ENCODE results near the gene EML3.
"Not testable (repeated sequence)": the region's sequence is repeated elsewhere in the genome, so short reads cannot be mapped to it uniquely, and the experiment has no call there.

Gene EML3

DNA sequence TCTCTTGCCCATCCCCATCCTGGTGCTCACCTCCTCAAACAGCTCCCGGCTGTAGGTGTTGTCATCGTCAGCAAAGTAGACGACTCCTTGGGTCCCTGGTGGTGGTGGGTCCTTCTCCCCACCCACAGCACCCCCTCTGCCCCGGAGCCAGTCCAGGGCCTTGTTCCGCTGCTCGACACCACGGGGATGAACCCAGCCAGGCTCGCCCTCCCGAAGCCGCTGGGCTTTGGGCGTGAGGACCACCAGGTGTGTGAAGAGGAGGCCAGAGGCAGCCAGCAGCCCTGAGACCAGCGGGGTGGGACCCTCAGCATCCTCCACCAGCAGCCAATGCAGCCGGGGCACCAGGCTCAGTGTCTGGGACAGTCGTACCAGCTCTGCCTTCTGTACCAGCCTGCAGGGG lies 4.4 kb upstream of the EML3 start:
- not testable (repeated sequence) for DNase-seq (ENCODE audit: low read depth in 3 of 3)

DNA sequence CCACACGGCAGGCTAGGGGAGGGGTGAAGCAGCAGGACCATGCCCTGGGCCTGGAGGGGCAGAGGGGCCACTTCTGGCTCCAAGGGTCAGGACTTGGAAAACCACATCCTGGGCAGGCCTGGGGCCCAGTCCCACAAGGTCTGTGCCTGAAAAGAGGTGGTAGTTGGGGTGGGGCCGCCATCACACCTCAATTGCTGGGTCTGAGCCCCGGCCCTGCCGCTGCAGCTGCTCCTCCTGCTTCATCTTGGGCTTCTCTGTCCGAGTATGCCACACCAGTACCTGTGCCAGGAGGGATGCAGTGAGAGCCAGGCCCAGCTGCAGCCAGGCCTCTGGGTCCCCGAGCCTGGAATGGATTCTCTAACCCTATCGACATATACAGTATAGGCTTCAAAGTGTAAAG lies 2.9 kb upstream of the EML3 start:
- no peak for DNase-seq (ENCODE audit: low read depth in 3 of 3)

DNA sequence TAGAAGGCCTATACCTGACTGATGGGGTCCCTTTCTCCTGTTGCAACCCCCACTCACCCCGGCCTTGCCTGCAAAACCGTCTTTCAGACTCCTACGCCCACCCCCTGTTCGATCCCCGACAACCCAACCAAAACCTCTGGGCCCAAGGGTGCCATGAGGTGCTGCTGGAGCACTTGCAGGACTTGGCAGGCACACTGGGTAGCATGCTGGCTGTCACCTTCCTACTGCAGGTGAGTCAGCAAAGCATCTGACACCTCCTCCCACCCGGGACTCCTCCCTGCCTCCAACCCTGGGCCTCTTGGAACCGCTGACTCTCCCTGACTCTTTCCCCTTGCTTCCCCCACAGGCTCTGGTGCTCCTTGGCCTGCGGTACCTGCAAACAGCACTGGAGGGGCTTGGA lies 1.7 kb upstream of the EML3 start:
- DNase-seq (ENCODE audit: low read depth in 3 of 3), result peak; percentile 39 to 46 (median 44)

DNA sequence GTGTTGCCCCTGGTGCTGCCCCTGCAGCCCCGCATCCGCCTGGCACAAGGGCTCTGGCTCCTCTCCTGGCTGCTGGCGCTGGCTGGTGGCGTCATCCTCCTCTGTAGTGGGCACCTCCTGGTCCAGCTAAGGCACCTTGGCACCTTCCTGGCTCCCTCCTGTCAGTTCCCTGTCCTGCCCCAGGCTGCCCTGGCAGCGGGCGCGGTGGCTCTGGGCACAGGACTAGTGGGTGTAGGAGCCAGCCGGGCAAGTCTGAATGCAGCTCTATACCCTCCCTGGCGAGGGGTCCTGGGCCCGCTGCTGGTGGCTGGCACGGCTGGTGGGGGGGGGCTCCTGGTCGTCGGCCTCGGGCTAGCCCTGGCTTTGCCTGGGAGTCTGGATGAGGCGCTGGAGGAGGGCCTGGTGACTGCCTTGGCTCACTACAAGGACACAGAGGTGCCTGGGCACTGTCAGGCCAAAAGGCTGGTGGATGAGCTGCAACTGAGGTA lies 760 bp upstream of the EML3 start:
- no peak for DNase-seq (ENCODE audit: low read depth in 3 of 3)

DNA sequence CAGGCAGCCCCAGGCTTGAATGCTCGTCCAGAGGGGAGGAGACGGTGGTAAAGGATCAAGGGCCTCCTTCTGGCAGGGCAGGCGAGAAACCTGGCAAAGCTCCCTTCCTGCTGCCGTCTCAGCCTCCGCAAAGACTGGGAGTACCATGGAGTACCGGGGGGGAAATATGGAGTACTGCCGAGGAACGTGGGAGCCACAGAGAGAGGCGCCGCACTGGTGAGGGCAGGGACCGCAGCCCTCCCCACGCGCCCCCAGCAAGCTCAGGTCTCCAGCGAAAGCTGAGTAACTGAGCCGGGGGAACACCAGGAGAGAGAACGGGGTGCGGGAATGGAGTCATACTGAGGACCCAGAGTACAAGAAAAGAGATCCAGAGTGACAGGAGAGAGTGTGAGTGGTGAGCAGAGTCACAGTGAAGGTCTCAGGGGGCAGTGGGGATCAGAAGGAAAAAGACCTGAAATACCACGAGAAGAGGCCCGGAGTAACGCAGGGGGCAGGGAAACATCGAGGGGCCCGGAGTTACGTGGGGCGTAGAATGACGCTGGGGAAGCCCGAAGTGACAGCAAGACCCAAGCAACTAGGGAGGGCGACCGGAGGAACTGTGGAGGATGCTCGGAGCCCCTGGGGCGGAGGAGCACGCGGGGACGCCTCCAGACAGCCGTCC lies 740 bp downstream of the EML3 start:
- peak in 2 of 3 donors; percentile 31 to 53 for DNase-seq (ENCODE audit: low read depth in 3 of 3)

DNA sequence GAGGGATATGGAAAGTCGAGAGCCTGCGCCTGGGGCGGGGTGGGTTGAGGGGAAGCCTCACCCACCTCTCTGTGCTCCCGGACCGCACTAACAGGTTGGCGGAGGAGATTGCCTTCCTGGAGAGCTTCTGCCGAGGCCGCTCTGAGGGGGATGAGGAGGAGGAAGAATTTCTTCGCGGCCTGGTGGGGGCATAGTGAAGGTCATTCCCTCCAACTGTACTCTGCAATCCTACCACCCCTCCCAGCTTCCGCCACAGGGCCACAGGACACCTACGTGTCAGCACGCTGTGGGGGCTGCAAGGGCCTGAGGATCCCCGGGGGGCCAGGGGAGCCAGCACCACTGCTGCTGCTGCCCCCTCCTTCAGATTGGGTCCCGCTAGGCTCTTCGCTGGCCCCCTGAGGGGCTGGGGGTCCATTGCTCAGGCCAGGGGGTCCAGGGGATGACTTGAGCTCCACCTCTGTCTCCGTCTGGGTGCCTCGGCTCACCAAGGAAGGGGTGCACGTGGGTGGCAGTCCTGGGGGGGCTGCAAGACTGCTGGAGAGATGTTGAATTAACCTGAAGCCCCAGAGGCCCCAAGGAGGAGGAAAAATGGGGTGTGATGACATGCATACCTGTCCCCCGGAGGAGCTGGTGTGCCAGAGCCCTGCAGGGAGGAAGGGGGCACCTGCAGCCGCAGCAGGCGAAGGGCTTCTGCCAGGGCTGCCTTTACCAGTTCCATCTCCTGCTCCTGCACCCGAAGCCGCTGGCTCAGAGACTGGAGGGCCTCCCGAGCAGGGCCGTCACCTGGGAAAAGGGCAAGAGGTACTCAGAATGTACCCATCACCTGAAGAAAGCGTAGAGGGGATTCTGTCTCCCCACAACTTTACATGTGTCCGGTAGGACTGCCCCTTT lies 1.5 kb downstream of the EML3 start:
- no peak for DNase-seq (ENCODE audit: low read depth in 3 of 3)

DNA sequence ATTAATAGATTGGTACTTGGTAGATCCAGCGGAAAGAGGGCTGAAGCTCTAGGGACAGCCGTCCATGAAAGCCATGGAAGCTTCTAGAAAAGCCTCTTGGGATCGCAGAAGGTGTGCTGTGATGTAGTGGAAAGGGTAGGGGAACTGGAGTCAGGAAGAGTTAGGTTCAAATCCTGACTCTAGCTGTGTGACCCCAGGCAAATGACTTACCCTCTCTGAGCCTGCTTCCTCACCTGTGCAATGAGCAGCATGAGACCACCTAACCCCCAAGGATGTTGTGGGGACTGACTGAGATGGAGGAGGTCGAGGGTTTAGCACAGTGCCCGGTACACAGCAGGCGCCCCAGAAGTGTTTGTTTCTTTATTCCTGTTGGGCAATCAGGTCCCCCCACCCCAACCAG lies 2.2 kb downstream of the EML3 start:
- DNase-seq (ENCODE audit: low read depth in 3 of 3), result no peak

DNA sequence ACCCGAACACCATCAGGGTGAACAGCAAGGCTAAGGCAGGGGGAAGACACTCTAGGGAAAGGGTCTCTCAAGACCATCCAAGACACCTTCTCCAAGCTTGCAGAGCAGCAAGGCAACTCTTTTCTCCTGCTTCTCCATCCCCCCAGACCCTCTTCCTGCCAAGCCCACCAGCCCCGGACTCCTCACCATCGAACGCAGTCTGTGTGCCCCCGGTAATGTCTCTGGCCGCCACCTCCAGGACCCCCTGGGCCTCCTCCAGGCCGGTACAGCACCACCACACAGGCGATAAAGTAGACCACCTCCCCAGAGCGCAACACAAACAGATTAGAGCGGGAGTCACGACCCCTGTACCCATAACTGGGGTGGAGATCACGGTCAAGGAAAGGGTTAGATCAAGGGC lies 3.8 kb downstream of the EML3 start:
- no peak for DNase-seq (ENCODE audit: low read depth in 3 of 3)

DNA sequence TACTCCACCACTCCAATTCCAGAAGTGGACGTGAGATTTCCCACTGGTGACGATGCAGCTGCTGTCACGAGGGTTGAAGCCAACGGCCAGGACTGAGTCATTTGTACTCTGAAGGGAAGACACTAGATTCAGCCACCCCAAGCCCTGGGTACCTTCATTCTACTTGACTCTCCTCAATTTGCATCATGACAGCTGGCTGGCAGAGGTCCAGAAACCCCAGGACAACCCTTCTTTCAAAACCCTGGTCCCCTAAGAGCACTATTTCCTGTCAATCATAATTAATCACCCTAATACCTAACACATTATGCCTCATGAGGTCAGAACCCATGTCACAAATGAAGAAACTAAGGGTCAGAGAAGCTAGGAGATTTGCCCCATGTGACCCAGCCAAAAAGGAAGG lies 4.9 kb downstream of the EML3 start:
- DNase-seq (ENCODE audit: low read depth in 3 of 3), result no peak

DNA sequence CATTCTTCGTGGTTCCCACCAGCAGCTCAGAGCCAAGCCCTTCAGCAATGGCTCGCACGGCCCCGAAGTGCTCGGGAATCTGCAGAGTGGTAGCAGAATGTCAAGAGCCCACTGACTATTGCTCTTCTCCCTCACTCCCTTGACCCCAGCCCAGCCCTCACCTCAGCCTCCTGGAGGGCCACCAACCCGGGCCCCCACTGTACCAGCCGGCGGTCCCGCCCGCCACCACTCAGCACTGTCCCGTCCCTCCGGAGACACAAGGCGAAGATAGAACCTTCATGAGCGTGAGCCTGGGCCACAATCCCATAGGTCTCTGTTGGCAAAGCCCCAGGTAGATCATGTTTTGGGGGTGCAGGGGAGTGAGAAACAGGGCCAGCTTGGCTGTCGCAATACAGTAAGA lies 6.7 kb downstream of the EML3 start:
- DNase-seq (ENCODE audit: low read depth in 3 of 3), result no peak

DNA sequence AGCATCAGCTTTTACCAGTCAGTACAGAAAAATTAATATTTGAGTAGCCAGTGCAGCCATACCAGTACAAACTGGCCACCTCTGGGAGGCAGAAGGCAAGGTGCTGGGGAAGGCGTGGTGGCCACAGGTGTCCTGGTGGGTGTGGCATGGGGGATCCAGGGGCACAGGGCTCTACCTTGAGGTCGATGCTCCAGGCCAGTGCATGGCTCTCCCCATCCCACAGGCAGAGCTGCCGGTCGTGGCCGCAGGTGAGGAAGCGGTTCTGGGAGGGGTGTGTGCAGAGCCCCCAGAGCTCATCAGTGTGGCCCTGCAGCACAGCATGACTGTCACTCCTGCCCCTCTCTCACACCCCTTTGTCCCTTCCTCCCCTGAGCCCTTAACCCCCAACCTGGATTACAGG lies 7.1 kb downstream of the EML3 start:
- DNase-seq (ENCODE audit: low read depth in 3 of 3), result no peak

DNA sequence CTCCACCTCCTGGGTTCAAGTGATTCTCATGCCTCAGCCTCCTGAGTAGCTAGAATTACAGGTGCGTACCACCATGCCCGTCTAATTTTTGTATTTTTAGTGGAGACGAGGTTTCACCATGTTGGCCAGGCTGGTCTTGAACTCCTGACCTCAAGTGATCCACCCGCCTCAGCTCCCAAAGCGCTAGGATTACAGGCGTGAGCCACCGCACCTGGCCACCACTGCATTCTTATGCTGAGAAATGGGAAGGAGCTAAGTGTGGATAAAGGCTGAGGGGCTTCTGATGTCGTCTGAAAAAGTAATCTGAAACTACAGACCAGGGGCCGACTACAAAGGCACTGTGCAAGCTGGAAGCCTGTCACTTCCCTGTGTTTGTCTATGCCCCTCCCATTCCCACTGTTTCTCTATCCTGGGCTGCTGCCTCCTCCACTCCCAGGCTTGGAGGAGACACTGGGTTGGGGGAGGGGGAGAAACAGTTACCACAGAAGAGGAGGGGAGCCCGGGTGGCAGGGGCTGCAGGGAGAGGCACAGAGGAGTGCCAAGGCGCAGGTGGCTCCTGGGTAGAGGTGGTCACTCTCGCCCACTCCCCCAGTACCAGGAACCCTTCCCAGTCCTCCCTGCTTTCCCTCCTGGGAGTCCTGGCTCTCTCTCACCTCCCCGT lies 8.0 kb downstream of the EML3 start:
- DNase-seq (ENCODE audit: low read depth in 3 of 3), result no peak

DNA sequence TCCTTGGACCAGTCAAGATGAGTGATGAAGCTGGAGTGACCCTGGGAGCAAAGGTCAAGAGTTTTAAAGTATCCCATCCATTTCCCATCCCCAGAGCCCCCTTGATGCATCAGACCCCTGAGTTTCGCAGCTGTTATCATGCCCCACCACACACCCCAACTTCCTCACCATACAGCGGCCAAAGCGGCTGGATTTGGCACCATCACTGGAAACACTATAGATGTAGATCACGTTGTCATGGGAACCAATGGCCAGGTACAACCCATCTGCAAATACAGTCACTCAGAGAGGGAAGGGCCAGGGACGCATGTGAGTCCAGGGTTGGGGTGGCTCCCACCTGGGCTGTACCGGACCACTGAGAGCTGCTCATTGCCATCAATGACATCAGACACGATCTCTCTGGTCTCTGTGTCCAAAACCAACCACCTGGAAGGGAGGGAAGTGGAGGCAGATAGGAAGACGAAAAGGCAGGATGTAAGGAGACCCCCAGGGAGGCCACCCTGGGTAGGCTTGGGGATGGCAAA lies 8.7 kb downstream of the EML3 start:
- DNase-seq (ENCODE audit: low read depth in 3 of 3), result no peak

DNA sequence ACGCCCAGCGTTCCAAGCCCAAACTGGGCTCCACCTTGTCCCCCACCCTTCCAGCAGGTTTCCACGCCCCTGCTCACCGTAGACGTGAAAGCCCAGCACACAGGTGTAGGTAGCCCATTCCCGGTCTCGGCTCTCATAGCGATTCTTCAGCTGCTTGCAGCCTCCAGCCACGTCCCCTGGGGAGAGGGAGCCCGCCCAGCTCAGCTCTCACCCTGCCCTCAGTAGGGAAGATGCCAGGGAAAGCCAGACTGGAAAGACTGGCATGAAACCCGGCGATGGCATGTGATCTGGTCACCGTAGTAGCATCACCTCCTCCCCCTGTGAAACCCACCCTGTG lies 9.5 kb downstream of the EML3 start:
- DNase-seq (ENCODE audit: low read depth in 3 of 3), result no peak

DNA sequence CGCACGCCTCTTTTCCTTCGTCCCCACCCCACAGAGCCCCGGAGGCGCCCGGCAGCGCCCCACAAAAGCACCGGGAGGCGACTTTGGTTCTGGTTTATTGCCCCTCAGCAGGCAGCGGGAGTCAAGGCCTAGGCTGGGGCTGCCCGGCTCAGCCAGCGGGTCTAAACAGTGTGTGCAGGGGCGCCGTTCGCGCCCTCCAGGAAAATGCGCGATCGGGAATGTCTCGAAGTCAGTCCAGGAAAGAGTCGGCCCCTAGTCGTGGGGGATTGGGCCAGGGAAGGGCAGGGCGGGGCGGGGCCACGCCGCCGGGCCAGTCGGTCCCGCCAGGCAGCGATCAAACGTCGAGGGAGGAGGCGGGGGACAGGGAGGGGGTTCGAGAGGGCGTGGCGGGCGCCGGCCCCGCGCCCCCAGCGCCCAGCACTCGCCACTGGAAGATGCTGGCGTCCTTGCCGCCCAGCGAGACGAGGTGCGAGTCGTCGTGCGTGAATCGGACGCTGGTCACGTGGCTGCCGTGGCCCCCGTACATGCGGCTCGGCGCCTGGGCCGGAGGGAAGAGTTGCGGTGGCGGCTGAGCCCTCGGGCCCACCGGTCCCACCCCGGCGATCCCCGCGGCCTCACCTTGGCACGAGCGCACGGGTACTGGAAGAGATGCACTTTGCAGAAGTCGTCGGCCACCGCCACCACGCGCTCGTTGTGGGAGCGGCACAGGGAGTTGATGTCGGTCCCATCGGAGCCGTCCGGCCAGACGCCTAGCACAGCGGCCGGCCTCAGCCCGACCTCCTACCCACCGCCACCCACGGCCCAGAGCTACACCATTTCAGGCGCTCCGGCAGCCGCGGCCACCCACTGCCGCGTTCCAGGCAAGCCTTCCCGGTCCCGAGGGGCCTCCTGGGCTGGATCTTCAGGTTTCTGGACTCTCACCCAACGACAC lies 10.2 kb downstream of the EML3 start:
- peak in 1 of 3 donors; percentile 14 for DNase-seq (ENCODE audit: low read depth in 3 of 3)

DNA sequence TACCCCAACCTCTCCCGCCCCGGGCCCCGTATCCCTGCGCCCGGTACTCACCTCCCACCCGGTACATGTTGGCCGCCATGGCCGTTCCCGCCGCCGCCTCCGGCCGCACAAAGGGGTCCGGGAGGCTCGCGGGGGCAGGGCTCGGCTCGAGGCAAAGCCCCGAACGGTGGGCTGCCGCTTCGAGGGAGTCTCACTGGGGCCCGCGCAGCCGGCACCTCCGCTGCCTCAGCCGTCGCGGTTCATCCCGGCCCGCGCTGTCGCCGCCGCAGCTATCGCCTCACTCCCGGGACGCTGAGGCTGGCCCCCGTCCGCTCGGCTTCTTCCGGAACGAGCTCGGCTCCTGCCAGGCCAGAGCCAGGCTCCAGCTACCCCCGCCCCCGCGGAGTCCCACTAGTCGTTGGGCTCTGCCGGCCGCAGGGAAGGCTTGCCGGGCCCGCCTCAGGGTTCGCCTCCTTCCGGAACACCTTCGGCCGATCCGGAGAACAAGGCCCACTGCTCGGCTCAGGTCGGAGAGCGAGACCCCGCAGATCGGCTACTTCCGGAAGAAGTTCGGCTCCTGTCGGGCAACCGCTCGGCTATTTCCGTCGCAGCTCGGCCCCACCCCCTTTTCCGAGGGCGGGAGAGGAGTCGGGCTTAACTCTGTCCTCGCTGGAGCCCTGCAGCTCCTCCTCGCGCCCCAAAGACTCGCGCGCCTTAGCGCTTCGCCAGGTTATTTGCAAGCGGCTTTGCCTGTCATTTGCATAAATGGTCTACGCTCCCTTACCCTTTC lies 11.0 kb downstream of the EML3 start, which contains the start of gene MTA2:
Gene MTA2 (minus strand): TSS at position 494 of the 769 bp plus-strand sequence. CDS start 415 bp downstream, at position 79.
- DNase-seq (ENCODE audit: low read depth in 3 of 3), result peak; percentile 99

DNA sequence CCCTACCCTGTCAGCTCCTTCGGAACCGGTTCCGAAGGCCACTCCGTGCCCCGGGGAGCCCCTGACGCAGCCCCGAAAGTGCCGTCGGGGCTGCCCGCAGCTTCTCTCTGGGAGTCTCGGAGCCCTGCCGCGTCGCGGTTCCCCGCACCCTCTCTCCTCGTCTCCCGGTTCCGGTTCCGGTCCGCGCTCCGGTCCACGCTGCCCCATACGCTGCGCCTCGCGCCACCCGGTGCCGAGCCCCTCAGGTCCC lies 11.5 kb downstream of the EML3 start:
- DNase-seq (ENCODE audit: low read depth in 3 of 3), result no peak

DNA sequence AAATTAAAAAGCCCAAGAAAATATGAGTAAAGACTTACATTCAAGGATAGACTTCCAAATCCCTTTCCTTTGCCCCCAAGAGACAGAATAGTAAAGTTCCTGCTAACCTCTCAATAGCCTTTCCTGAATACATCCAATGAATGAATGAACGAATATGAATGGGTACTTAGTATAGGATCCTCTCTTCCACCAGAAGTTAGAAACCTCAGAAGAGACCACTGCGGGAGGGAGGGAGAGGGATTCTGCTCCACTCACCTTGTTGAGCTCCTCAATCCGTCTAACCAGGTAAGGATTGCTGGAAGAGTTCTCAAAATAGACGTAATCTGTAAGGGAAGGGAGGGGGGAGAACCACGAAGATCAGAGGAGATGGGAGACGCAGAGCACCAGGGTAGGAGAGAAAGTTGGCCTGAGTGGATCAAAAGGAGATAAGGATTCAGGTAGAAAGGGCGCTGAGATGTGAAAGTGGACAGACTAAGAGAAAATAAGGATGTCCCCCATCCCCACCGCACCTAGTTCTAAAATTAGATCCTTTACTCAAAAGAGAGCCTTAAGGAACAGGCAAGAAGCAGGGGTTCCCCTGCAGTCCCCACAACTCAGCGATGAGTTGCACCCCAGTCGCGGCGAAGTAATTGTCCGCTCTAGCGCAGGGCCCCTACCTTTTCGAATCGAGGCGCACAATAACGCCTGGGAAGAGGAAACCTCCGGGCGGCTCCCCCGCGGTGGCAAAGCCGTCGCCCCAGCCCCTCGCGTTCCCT lies 12.0 kb downstream of the EML3 start:
- DNase-seq (ENCODE audit: low read depth in 3 of 3), result no peak

DNA sequence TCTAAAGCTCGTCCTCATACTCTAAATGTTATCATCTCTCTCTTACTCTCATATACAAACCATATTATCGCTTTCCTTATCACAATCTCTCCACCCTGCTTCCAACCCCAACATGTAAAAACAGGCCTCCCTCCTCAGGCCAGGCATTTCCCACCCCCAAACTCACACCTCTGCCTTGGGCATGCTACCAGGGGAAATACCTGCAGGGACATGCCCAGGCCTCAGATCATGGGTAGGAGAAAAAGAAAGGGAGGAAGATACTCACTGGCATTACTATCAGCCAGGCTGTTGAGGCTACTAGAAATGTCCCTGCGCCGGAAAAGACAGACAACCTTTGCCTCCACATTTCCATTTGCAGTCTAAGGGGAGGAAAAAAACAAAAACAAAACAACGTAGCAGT lies 12.7 kb downstream of the EML3 start:
- no peak for DNase-seq (ENCODE audit: low read depth in 3 of 3)

DNA sequence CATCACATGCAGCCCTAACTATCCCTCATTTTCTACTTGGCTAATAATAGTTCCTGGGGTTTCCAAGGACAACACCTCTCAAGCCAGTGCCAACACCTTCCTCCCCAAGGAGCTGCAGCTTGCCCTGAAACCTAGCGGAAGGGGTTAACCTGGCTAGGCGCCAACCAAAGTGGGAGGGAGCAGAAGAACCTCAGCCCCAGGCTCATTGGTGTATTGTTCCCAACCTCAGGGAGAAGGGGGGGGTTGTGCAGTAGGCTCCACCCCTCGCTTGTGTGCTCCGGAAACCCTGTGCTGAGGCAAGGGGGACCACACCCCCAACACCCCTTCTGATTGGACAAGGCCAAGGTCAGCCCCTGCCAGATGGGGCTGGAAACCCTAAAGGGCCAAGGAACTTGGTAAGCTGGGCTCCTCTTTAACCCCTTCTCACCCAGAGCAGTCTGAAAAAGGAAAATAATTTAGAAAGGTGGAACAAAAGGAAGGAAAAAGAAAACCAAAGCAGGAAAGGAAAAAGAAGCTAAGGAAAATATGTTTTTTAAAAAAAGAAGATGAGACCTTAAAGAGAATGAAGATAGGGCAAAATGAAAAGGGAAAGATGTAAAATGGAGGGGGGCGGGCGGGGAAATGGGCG lies 13.4 kb downstream of the EML3 start:
- peak; percentile 90 to 97 (median 96) for DNase-seq (ENCODE audit: low read depth in 3 of 3)

Data from stimulated activated CD4-positive, alpha-beta T cell treated with anti-CD3 and anti-CD28 coated beads, TNF-alpha, amount 100 ng/mL, for 48 hours (primary cell).